ENCODE measurements around the gene RPS21. TPM values are rescaled to one million over a fixed set of nuclear protein-coding genes. Genes with fewer than 3 reads are reported as not detected.

RPS21 gene
- total and polyA plus RNA-seq, 9 of the 15 experiments (the other 6 are each of a cell fraction or from before 2014, with no cell fraction given), result 1,380 to 5,647 (median 3,091) TPM

DNA sequence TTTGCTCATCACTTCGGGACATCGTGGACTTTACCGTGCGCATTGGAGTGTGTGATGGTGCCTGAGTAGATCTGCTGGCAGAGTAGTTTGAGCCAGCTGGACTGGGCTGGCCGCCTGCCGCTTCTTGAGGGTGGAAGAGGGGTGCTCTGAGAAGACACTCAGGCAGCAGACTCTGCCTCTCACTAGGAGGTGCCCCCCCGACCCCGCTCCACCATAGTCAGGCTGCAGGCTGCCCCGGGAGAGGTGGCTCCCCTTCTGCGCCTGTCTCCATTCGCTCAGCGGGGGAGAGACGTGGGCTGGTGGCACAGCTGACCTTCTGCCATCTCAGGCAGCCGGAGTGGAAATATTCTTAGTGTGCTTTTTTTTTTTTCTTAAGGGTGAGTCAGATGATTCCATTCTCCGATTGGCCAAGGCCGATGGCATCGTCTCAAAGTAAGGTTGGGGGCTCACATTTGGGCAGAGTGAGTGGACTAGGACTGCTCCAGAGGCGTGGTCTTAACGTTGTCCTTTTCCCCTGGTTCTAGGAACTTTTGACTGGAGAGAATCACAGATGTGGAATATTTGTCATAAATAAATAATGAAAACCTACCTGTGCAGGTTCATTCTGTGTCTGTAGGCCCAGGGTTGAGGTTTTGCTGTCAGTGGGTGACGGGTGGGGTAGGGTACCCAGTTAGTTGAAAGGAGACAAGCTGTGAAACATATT is 1.2 kb downstream of the RPS21 start (continued):
- no peak for TF ChIP-seq PRMT5 (CRISPR knock-in tag; IDR thresholded peaks at IDR 0.05)
- no peak for TF ChIP-seq SAFB (IDR thresholded peaks at IDR 0.05; ENCODE audit: borderline replicate concordance, low read depth, low read length)
- 0 out of 2 replicates have a peak, but pooled peaks have one; percentile 32 for TF ChIP-seq ZNF282 (CRISPR knock-in tag; IDR thresholded peaks at IDR 0.05)
- no peak for TF ChIP-seq ZFX (CRISPR knock-in tag; IDR thresholded peaks at IDR 0.05)
- no peak for TF ChIP-seq HNRNPL (IDR thresholded peaks at IDR 0.05; ENCODE audit: low read depth, low read length)
- TF ChIP-seq TAF9B (IDR thresholded peaks at IDR 0.05; ENCODE audit: partially characterized antibody), result no peak
- no peak for TF ChIP-seq HNRNPUL1 (IDR thresholded peaks at IDR 0.05; ENCODE audit: low read length)
- TF ChIP-seq, protein P1, sequence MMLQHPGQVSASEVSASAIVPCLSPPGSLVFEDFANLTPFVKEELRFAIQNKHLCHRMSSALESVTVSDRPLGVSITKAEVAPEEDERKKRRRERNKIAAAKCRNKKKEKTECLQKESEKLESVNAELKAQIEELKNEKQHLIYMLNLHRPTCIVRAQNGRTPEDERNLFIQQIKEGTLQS (IDR thresholded peaks at IDR 0.05), result no peak
- TF ChIP-seq, protein P1 (CRISPR knock-in tag; conservative IDR thresholded peaks at IDR 0.05), result no peak
- TF ChIP-seq KDM1A (IDR thresholded peaks at IDR 0.05), result no peak
- no peak for TF ChIP-seq CREBBP (IDR thresholded peaks at IDR 0.05; ENCODE audit: low read depth, low read length)
- TF ChIP-seq HIVEP1 (CRISPR knock-in tag; IDR thresholded peaks at IDR 0.05), result no peak
- TF ChIP-seq STAT5B (CRISPR knock-in tag; IDR thresholded peaks at IDR 0.05), result no peak
- no peak for TF ChIP-seq PTRF (tag; IDR thresholded peaks at IDR 0.05)
- TF ChIP-seq ZNF217 (CRISPR knock-in tag; IDR thresholded peaks at IDR 0.05), result no peak
- TF ChIP-seq POU5F1 (IDR thresholded peaks at IDR 0.05; ENCODE audit: borderline replicate concordance, low read depth, low read length, partially characterized antibody), result no peak
- TF ChIP-seq, protein P2, sequence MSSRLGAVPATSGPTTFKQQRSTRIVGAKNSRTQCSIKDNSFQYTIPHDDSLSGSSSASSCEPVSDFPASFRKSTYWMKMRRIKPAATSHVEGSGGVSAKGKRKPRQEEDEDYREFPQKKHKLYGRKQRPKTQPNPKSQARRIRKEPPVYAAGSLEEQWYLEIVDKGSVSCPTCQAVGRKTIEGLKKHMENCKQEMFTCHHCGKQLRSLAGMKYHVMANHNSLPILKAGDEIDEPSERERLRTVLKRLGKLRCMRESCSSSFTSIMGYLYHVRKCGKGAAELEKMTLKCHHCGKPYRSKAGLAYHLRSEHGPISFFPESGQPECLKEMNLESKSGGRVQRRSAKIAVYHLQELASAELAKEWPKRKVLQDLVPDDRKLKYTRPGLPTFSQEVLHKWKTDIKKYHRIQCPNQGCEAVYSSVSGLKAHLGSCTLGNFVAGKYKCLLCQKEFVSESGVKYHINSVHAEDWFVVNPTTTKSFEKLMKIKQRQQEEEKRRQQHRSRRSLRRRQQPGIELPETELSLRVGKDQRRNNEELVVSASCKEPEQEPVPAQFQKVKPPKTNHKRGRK (tag; IDR thresholded peaks at IDR 0.05), result no peak
- TF ChIP-seq, protein P3, sequence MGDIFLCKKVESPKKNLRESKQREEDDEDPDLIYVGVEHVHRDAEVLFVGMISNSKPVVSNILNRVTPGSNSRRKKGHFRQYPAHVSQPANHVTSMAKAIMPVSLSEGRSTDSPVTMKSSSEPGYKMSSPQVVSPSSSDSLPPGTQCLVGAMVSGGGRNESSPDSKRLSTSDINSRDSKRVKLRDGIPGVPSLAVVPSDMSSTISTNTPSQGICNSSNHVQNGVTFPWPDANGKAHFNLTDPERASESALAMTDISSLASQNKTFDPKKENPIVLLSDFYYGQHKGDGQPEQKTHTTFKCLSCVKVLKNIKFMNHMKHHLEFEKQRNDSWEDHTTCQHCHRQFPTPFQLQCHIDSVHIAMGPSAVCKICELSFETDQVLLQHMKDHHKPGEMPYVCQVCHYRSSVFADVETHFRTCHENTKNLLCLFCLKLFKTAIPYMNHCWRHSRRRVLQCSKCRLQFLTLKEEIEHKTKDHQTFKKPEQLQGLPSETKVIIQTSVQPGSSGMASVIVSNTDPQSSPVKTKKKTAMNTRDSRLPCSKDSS (IDR thresholded peaks at IDR 0.05; ENCODE audit: low read depth, partially characterized antibody), result no peak
- TF ChIP-seq FOS (IDR thresholded peaks at IDR 0.05; ENCODE audit: extremely low read depth, insufficient read length), result no peak
- no peak for TF ChIP-seq PTTG1 (tag; IDR thresholded peaks at IDR 0.05; ENCODE audit: low read depth)
- no peak for TF ChIP-seq CC2D1A (IDR thresholded peaks at IDR 0.05)
- TF ChIP-seq, protein P4, sequence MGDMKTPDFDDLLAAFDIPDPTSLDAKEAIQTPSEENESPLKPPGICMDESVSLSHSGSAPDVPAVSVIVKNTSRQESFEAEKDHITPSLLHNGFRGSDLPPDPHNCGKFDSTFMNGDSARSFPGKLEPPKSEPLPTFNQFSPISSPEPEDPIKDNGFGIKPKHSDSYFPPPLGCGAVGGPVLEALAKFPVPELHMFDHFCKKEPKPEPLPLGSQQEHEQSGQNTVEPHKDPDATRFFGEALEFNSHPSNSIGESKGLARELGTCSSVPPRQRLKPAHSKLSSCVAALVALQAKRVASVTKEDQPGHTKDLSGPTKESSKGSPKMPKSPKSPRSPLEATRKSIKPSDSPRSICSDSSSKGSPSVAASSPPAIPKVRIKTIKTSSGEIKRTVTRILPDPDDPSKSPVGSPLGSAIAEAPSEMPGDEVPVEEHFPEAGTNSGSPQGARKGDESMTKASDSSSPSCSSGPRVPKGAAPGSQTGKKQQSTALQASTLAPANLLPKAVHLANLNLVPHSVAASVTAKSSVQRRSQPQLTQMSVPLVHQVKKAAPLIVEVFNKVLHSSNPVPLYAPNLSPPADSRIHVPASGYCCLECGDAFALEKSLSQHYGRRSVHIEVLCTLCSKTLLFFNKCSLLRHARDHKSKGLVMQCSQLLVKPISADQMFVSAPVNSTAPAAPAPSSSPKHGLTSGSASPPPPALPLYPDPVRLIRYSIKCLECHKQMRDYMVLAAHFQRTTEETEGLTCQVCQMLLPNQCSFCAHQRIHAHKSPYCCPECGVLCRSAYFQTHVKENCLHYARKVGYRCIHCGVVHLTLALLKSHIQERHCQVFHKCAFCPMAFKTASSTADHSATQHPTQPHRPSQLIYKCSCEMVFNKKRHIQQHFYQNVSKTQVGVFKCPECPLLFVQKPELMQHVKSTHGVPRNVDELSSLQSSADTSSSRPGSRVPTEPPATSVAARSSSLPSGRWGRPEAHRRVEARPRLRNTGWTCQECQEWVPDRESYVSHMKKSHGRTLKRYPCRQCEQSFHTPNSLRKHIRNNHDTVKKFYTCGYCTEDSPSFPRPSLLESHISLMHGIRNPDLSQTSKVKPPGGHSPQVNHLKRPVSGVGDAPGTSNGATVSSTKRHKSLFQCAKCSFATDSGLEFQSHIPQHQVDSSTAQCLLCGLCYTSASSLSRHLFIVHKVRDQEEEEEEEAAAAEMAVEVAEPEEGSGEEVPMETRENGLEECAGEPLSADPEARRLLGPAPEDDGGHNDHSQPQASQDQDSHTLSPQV (IDR thresholded peaks at IDR 0.05), result no peak
